ENCODE data around the gene TDRD7. TPM values are rescaled to one million over a fixed set of nuclear protein-coding genes. Genes with fewer than 3 reads are reported as not detected.
A peak's percentile ranks its signal among the peaks of the same experiment; 100 is the strongest.

The TDRD7 gene
- total RNA-seq, 3 donors from 2014 or later, result 9.8 to 15.1 (median 14.8) TPM

- intact Hi-C loops (cut with DNase I; ENCODE audit: low total_unique reads), result no loop called here
- H3K27ac ChIP-seq, result peak overlapping the region in 1 of 2 donors; percentile 32
- DNase-seq (ENCODE audit: low spot score in 2 of 2), result no peak
Measured at GRCh38 chr9:97510797-97511654, 99.1 kb downstream of the TDRD7 start.

GRCh38 chr9:97511655-97512427 is 99.9 kb downstream of the TDRD7 start:
- TF ChIP-seq POLR2AphosphoS5 (IDR thresholded peaks at IDR 0.05) (no peak), CTCF (IDR thresholded peaks at IDR 0.05) (no peak), POLR2A (IDR thresholded peaks at IDR 0.05) (no peak)
- Histone ChIP-seq H3K27ac (peak overlapping the region in 1 of 2 donors; percentile 32), H3K9me3 (no peaks in the 10 kb centered on the region), H3K4me3 (no peak overlapping the region), H3K27me3 (no peaks in the 10 kb centered on the region), H3K36me3 (no peaks in the 10 kb centered on the region), H3K4me1 (no peaks in the 10 kb centered on the region)
- intact Hi-C loops (cut with DNase I; ENCODE audit: low total_unique reads), result no loop called here
- no peak for DNase-seq (ENCODE audit: low spot score in 2 of 2)

More at GRCh38 chr9:97510797-97511654, 99.1 kb downstream of the TDRD7 start:
- Histone ChIP-seq H3K27me3 (no peaks in the 10 kb centered on the region), H3K4me1 (no peaks in the 10 kb centered on the region), H3K4me3 (no peak overlapping the region), H3K9me3 (no peaks in the 10 kb centered on the region), H3K36me3 (no peaks in the 10 kb centered on the region)
- no peak for TF ChIP-seq CTCF (IDR thresholded peaks at IDR 0.05)
- no peak for TF ChIP-seq POLR2A (IDR thresholded peaks at IDR 0.05)
- TF ChIP-seq POLR2AphosphoS5 (IDR thresholded peaks at IDR 0.05), result no peak

GRCh38 chr9:97512966-97513560 is 101.2 kb downstream of the TDRD7 start:
- H3K36me3 ChIP-seq, result no peaks in the 10 kb centered on the region
- intact Hi-C loops (cut with DNase I; ENCODE audit: low total_unique reads), result no loop called here
- TF ChIP-seq POLR2AphosphoS5 (IDR thresholded peaks at IDR 0.05), result no peak
- no peak for TF ChIP-seq POLR2A (IDR thresholded peaks at IDR 0.05)
- TF ChIP-seq CTCF (IDR thresholded peaks at IDR 0.05), result no peak
- H3K4me1 ChIP-seq, result no peaks in the 10 kb centered on the region
- H3K27me3 ChIP-seq, result no peaks in the 10 kb centered on the region
- no peak for DNase-seq (ENCODE audit: low spot score in 2 of 2)
- H3K4me3 ChIP-seq, result no peak overlapping the region
- H3K9me3 ChIP-seq, result no peaks in the 10 kb centered on the region
- no peak overlapping the region for H3K27ac ChIP-seq

- no peaks in the 10 kb centered on the region for H3K9me3 ChIP-seq
- H3K4me3 ChIP-seq, result no peak overlapping the region
- H3K36me3 ChIP-seq, result no peaks in the 10 kb centered on the region
- H3K4me1 ChIP-seq, result no peaks in the 10 kb centered on the region
- no peak for TF ChIP-seq CTCF (IDR thresholded peaks at IDR 0.05)
- TF ChIP-seq POLR2AphosphoS5 (IDR thresholded peaks at IDR 0.05), result no peak
- no peak for TF ChIP-seq POLR2A (IDR thresholded peaks at IDR 0.05)
- no peak overlapping the region for H3K27ac ChIP-seq
- DNase-seq (ENCODE audit: low spot score in 2 of 2), result no peak
- intact Hi-C loops (cut with DNase I; ENCODE audit: low total_unique reads), result no loop called here
- H3K27me3 ChIP-seq, result no peaks in the 10 kb centered on the region
Measured at GRCh38 chr9:97514531-97514930, 102.6 kb downstream of the TDRD7 start.

All from breast epithelium (tissue), 4 donors.